Endothelial cell of umbilical vein (primary cell): Measurements from ENCODE around the gene MYL1. TPM values are rescaled to one million over a fixed set of nuclear protein-coding genes. Genes with fewer than 3 reads are reported as not detected.

Experiments used
- BruUV-seq: library from RNA; stranded (reverse); fragments of 400-500 nt; replicated peaks from 2 replicates; lab custom pipeline; 2021; lab: Mats Ljungman, UMichigan
- CTCF ChIA-PET: fragments of 300-600, 350-600 bp; sonication (Branson Sonifier 250); formaldehyde crosslinking; loops from one replicate; lab custom pipeline; 2021; ENCODE audit warnings: antibody characterized with exemption, inconsistent platforms; lab: Charles Lee
- POLR2A ChIA-PET: fragments of 300-600, 350-600 bp; sonication (Branson Sonifier 250); formaldehyde crosslinking; loops from one replicate; lab custom pipeline; 2021; ENCODE audit warnings: antibody characterized with exemption, inconsistent platforms; lab: Charles Lee
- DNase-seq: peaks from one replicate; pipeline ENCODE4 v3.0.0-alpha.2; 2011; ENCODE audit warnings: low read depth, low spot score
- FAIRE-seq: peaks from 2 replicates; lab custom pipeline; 2011; peaks lifted over from hg19 to GRCh38; lab: Jason Lieb, UNC
- H2AFZ ChIP-seq: 2 replicates; pipeline ENCODE4 v1.6.0; 2012; ENCODE audit warnings: low read depth, low read length, control low read depth, inconsistent platforms
- H3K27ac ChIP-seq: 2 replicates; pipeline ENCODE4 v1.5.1; 2011; ENCODE audit warnings: low read depth, mild to moderate bottlenecking, control low read depth, low read length, moderate library complexity; ENCODE audit not compliant: insufficient read depth
- H3K27me3 ChIP-seq, 2 experiments: 2 replicates each; pipeline versions ENCODE4 v1.6.0 to v1.6.1; 2011; ENCODE audit warnings: low read length in 2 of 2, mixed read lengths in 1 of 2; ENCODE audit not compliant: control insufficient read depth in 2 of 2, insufficient read depth in 2 of 2
- H3K36me3 ChIP-seq, 2 experiments: 2 replicates in 1 of 2; 3 replicates in 1 of 2; pipeline ENCODE4 v1.5.1; 2011; ENCODE audit warnings: low read length in 2 of 2, mild to moderate bottlenecking in 1 of 2, moderate library complexity in 1 of 2; ENCODE audit not compliant: control insufficient read depth in 2 of 2, insufficient read depth in 2 of 2; ENCODE audit errors: extremely low read depth in 1 of 2
- H3K4me1 ChIP-seq: 3 replicates; pipeline ENCODE4 v1.5.1; 2011; ENCODE audit warnings: mild to moderate bottlenecking, low read length; ENCODE audit not compliant: control insufficient read depth, insufficient read depth; ENCODE audit errors: extremely low read depth
- H3K4me2 ChIP-seq: 2 replicates; pipeline ENCODE4 v1.6.1; 2011; ENCODE audit warnings: low read length, control low read depth, mixed read lengths; ENCODE audit not compliant: insufficient read depth
- H3K4me3 ChIP-seq, 3 experiments: fragments of 200-600 bp in 1 of 3; sonication (generic), shearing (Covaris generic) in 1 of 3; replicated peaks in 1 of 3; 2 replicates each; pipeline ENCODE4 v1.5.1; 2011 to 2016; ENCODE audit warnings: control low read depth in 3 of 3, low read length in 3 of 3, mild to moderate bottlenecking in 2 of 3, inconsistent platforms in 1 of 3, low read depth in 1 of 3, moderate library complexity in 1 of 3; ENCODE audit not compliant: insufficient read depth in 1 of 3
- H3K79me2 ChIP-seq: 2 replicates; pipeline ENCODE4 v1.6.0; 2012; ENCODE audit warnings: low read length, inconsistent platforms; ENCODE audit not compliant: control insufficient read depth, insufficient read depth
- H3K9ac ChIP-seq: replicated peaks from 2 replicates; pipeline ENCODE3; 2011; ENCODE audit warnings: low read length, control low read depth; ENCODE audit not compliant: insufficient read depth; ENCODE audit errors: extremely low read depth
- H3K9me1 ChIP-seq: replicated peaks from 3 replicates; pipeline ENCODE4 v1.6.0; 2011; ENCODE audit warnings: mild to moderate bottlenecking, low read length; ENCODE audit not compliant: control insufficient read depth, insufficient read depth; ENCODE audit errors: extremely low read depth
- H3K9me3 ChIP-seq: replicated peaks from 2 replicates; pipeline ENCODE4 v1.5.1; 2012; ENCODE audit warnings: low read length, inconsistent platforms; ENCODE audit not compliant: control insufficient read depth, insufficient read depth
- H4K20me1 ChIP-seq: replicated peaks from 2 replicates; pipeline ENCODE3; 2011; ENCODE audit warnings: mild to moderate bottlenecking, low read length; ENCODE audit not compliant: control insufficient read depth, insufficient read depth; ENCODE audit errors: extremely low read depth
- CTCF ChIP-seq, 2 donors: IDR thresholded peaks; 1 replicate in 1 of 2; 2 replicates in 1 of 2; pipeline ENCODE4 v1.5.1; 2011; ENCODE audit warnings: low read length in 2 of 2, mild to moderate bottlenecking in 2 of 2, moderate library complexity in 2 of 2, control low read depth in 1 of 2, inconsistent platforms in 1 of 2, low read depth in 1 of 2; ENCODE audit not compliant: insufficient read depth in 1 of 2; ENCODE audit errors: extremely low read depth in 1 of 2
- EZH2 ChIP-seq: IDR thresholded peaks from 2 replicates; pipeline ENCODE4 v1.6.1; 2012; ENCODE audit warnings: borderline replicate concordance, low read depth, mild to moderate bottlenecking, moderate library complexity, low read length, inconsistent platforms; ENCODE audit not compliant: severe bottlenecking
- FOS ChIP-seq: IDR thresholded peaks from 2 replicates; pipeline ENCODE4 v1.6.1; 2011; ENCODE audit warnings: mild to moderate bottlenecking, low read length, moderate library complexity, borderline replicate concordance; ENCODE audit not compliant: insufficient read depth
- GATA2 ChIP-seq: IDR thresholded peaks from 2 replicates; pipeline ENCODE4 v1.7.0; 2011; ENCODE audit warnings: low read depth, mild to moderate bottlenecking, moderate library complexity, mixed read lengths, low read length; ENCODE audit not compliant: insufficient read length, insufficient read depth
- JUN ChIP-seq: IDR thresholded peaks from 2 replicates; pipeline ENCODE4 v1.6.1; 2011; ENCODE audit warnings: borderline replicate concordance, low read depth; ENCODE audit not compliant: insufficient read length, insufficient read depth
- MAX ChIP-seq: IDR thresholded peaks from 2 replicates; pipeline ENCODE4 v1.6.1; 2011; ENCODE audit not compliant: insufficient read depth, insufficient read length
- MYC ChIP-seq: IDR thresholded peaks from one replicate; pipeline ENCODE4 v1.6.1; 2011; ENCODE audit warnings: mild to moderate bottlenecking, low read depth, low read length
- POLR2A ChIP-seq: IDR thresholded peaks from 2 replicates; pipeline ENCODE4 v1.6.1; 2012; ENCODE audit warnings: low read depth, mild to moderate bottlenecking, control low read depth, low read length
- POLR2AphosphoS5 ChIP-seq: IDR thresholded peaks from 2 replicates; pipeline ENCODE4 v1.6.1; 2012; ENCODE audit warnings: low read depth, mild to moderate bottlenecking, control low read depth, low read length, moderate library complexity; ENCODE audit not compliant: insufficient read depth
- dilution Hi-C: fragments of 300-500 bp; cut with MboI; formaldehyde crosslinking; loops from one replicate; pipeline ENCODE4 v1.15.0; 2019; ENCODE audit warnings: low sequenced_read_pairs; ENCODE audit not compliant: extremely low pct_ligation_motif_present
- intact Hi-C: fragments of 100-400 bp; cut with micrococcal nuclease; formaldehyde crosslinking; loops from one replicate; pipeline ENCODE4 v1.10.0; 2022
- polyA plus RNA-seq, 4 experiments: library from polyadenylated mRNA; depleted of rRNA in 3 of 4; stranded (reverse) in 3 of 4; unstranded in 1 of 4; fragments of >200 nt; gene quantifications; 2 replicates each; pipeline versions ENCODE4 v1.2.1 to v1.2.3, GENCODE V29; 2011 to 2012; ENCODE audit warnings: missing spikeins in 1 of 4
- total RNA-seq: library from RNA; stranded (reverse); gene quantifications from 2 replicates; pipeline ENCODE4 v1.2.3, GENCODE V29; 2021

Gene MYL1
- total and polyA plus RNA-seq, 2 donors (not counting 3 experiments of a cell fraction or from before 2014, with no cell fraction given), result not detected

- H3K27ac ChIP-seq, result no peak overlapping the region
- intact Hi-C loops (no loop called here), dilution Hi-C loops (no loop called here)
- no peaks in the 10 kb centered on the region for H3K27me3 ChIP-seq
- no peak for FAIRE-seq
- no peaks in the 10 kb centered on the region for H4K20me1 ChIP-seq
- no peaks in the 10 kb centered on the region for H3K9me1 ChIP-seq
- CTCF ChIA-PET, result no interaction called here
- BruUV-seq, result no TSS peak
- H3K4me3 ChIP-seq, result no peak overlapping the region
- no peak overlapping the region for H3K4me2 ChIP-seq
- no peaks in the 10 kb centered on the region for H3K36me3 ChIP-seq
- H2AFZ ChIP-seq, result no peak overlapping the region
- no peak for TF ChIP-seq POLR2A
- no peak for TF ChIP-seq EZH2
- no peak for TF ChIP-seq MYC
- no peak for TF ChIP-seq MAX
- no peak for TF ChIP-seq CTCF (IDR thresholded peaks at IDR 0.05; ENCODE audit: extremely low read depth in 1 of 2, insufficient read depth in 1 of 2, low read depth in 1 of 2, low read length in 2 of 2)
- no peak for TF ChIP-seq GATA2
- no peak for TF ChIP-seq POLR2AphosphoS5
- TF ChIP-seq FOS, result no peak
- TF ChIP-seq JUN, result no peak
- POLR2A ChIA-PET, result no interaction called here
- no peaks in the 10 kb centered on the region for H3K4me1 ChIP-seq
- no peak for DNase-seq
- H3K79me2 ChIP-seq, result no peaks in the 10 kb centered on the region
- no peak overlapping the region for H3K9ac ChIP-seq
- no peaks in the 10 kb centered on the region for H3K9me3 ChIP-seq
These were observed 47.3 kb downstream of the MYL1 start for GRCh38 chr2:210267698-210268097.
